ENCODE measurements around the gene PSG5. TPM values are rescaled to one million over a fixed set of nuclear protein-coding genes. Genes with fewer than 3 reads are reported as not detected.
"Not testable (repeated sequence)": the region's sequence is repeated elsewhere in the genome, so short reads cannot be mapped to it uniquely, and the experiment has no call there.

Gene PSG5
- total RNA-seq, 2 donors from 2014 or later, result not detected

DNA sequence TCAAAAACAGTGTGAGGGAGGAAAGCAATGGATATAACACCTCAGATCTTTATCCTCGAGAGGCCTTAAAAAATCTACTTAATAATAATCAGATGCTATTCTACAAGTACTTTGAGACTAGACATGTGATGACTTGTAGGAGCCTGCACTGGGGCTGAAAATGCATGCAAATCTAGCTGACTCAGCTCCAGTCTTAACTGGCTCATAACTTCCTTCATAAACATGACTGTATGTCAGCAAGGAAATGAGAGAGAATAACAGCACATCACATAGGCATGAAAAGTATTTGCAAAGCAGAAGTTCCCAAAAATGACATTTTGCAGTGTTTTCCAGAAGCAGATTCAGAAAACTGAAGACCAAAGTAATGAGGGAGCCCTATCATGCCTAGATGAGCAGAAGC lies 38.1 kb downstream of the PSG5 start:
- Mint-ChIP-seq H3K27me3 (peaks cover 23% of the 10 kb centered on the region), H3K9me3 (peaks cover 4% of the 10 kb centered on the region), H3K27ac (no peak overlapping the region), H3K36me3 (ENCODE audit: low read depth) (no peaks in the 10 kb centered on the region), H3K4me1 (no peaks in the 10 kb centered on the region), H3K4me3 (no peak overlapping the region)
- no peak for ATAC-seq (replicated peaks)

DNA sequence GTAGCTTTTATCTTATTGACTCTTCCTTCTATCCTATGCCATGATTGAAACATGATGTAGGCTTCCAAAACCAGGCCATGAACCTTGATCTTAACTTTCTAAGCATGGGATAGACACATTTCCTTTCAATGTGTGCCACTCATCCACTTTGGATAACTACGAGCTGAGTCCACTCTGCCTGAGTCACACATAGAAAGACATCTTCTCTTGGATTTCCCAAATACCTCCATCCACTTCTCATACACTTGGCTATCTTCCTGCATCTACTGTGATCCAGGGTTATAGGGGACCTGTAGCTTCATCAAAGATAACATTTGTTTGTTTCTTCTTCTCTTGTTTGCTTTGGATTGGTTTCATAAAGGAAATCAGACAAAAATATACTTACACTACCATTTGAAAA lies 44.6 kb downstream of the PSG5 start:
- not testable (repeated sequence) for H3K36me3 Mint-ChIP-seq (ENCODE audit: low read depth); ATAC-seq (replicated peaks); H3K4me1 Mint-ChIP-seq; H3K4me3 Mint-ChIP-seq; H3K27ac Mint-ChIP-seq
- peaks cover 12% of the 10 kb centered on the region for H3K9me3 Mint-ChIP-seq
- peaks cover 29% of the 10 kb centered on the region for H3K27me3 Mint-ChIP-seq

DNA sequence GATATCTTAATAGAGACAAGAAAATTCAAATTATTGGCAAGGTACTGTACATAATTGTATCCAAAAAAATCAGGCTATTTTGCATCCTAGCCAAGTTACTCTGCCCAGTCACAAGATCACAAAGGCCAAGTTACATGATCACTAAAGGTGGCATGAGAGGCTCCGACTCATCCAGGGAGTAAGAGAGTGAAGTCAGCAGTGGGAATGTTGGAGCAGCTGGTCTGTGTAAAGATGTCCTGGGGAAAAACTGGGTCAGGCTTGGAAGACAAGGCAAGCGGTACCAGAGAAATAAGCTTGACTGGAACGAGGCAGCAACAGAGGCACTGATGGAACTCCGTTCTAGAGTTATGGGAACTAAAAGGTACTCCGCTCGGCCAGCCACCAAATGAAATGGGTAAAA lies 53.6 kb downstream of the PSG5 start:
- Mint-ChIP-seq H3K4me3 (no peak overlapping the region), H3K27ac (no peak overlapping the region), H3K4me1 (no peaks in the 10 kb centered on the region), H3K9me3 (peaks cover 3% of the 10 kb centered on the region), H3K36me3 (ENCODE audit: low read depth) (no peaks in the 10 kb centered on the region), H3K27me3 (peaks cover 16% of the 10 kb centered on the region)
- ATAC-seq (replicated peaks), result no peak

DNA sequence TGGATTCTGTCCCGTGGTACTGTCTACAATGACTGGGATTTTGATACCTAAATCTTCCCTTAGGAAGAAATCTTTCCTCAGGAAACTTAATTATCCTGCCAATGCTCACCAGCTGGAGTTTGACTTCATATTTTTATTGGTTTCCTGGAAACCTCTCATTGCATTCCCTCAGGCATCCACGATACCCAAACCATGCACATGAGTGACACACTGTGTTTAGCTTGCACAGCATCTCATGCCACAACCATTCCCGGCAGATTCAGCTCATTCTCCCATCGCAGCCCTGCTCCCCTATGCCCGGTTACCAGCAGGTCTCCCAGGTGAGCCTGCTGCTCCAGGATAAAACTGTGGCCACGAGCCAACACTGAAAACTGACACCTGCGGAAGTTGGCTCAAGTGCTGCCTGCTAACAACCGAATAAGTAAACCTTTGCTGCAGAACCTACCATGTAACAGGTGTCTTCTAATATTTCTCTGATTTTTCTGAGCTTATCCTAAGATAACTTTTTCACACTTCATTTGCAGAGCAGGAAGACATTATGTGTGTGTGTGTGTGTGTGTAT lies 55.0 kb downstream of the PSG5 start:
- not testable (repeated sequence) for H3K4me3 Mint-ChIP-seq; H3K4me1 Mint-ChIP-seq; H3K36me3 Mint-ChIP-seq (ENCODE audit: low read depth); ATAC-seq (replicated peaks); H3K27ac Mint-ChIP-seq; H3K9me3 Mint-ChIP-seq
- peaks cover 16% of the 10 kb centered on the region for H3K27me3 Mint-ChIP-seq

GRCh38 chr19:43129197-43129596 lies 57.1 kb downstream of the PSG5 start:
- not testable (repeated sequence) for H3K27ac Mint-ChIP-seq; H3K9me3 Mint-ChIP-seq; H3K36me3 Mint-ChIP-seq (ENCODE audit: low read depth); ATAC-seq (replicated peaks); H3K4me3 Mint-ChIP-seq; H3K4me1 Mint-ChIP-seq
- peaks cover 13% of the 10 kb centered on the region for H3K27me3 Mint-ChIP-seq

DNA sequence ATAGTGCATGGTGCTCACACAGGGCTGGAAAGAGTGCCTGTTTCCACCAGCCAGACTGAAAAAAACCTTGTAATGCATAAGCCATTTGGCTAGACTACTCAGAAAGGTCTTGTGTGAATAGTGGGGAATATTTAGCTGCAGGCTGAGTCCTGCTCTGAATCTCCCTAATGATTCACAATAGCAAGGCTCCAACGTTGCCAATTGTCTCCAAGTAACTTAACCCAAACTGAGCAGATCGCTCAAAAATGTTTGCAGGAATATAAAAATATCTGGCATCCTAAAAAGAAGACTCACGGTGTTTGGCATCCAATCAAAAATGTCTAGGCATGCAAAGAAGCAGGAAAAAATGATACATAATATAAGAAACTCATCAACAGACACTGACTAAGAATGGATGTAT lies 59.0 kb downstream of the PSG5 start:
- H3K36me3 Mint-ChIP-seq (ENCODE audit: low read depth); H3K9me3 Mint-ChIP-seq; H3K27ac Mint-ChIP-seq; H3K4me3 Mint-ChIP-seq; ATAC-seq (replicated peaks); H3K4me1 Mint-ChIP-seq: not testable (repeated sequence)
- peaks cover 11% of the 10 kb centered on the region for H3K27me3 Mint-ChIP-seq

DNA sequence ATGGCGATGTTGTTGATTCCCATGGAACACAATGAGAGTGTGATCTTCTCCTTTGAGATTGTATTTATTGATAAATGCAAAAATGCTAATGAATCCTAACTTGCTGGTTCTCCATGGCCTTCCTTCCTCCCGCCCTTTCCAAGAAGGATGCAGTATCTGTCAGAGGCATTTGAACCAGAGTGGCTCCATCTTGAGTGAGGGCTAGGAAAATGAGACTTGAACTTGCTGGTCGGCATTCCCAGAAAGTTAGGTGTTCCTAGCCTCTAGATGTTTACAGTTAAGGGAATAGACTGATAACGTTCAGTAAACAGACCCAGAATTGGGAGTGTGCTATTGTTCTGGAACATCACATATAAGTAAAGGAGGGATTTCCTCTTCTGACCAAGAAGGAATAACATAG lies 59.6 kb downstream of the PSG5 start:
- no peaks in the 10 kb centered on the region for H3K4me1 Mint-ChIP-seq

DNA sequence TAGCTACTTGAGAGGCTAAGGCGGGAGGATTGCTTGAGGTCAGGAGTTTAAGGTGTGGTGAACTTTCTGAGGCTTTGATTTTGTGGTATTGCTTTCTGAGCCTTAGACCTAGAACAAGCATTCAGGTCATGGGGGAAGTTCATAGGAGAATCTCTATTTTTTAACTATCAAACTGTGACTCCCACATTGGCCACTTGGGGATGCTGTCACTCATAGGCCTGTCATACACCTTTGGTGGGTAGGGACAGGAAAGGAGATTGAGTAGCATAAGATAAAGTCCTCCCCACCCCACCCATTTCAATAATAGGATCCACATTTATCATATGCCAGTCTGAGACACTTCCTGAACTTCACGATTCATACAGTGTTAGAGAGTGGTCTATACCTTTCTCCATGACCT lies 62.0 kb downstream of the PSG5 start:
- no peak overlapping the region for H3K27ac Mint-ChIP-seq
- no peaks in the 10 kb centered on the region for H3K4me1 Mint-ChIP-seq
- no peaks in the 10 kb centered on the region for H3K36me3 Mint-ChIP-seq (ENCODE audit: low read depth)
- H3K4me3 Mint-ChIP-seq, result no peak overlapping the region
- peaks cover 8% of the 10 kb centered on the region for H3K27me3 Mint-ChIP-seq
- no peaks in the 10 kb centered on the region for H3K9me3 Mint-ChIP-seq
- no peak for ATAC-seq (replicated peaks)

More for the DNA sequence above, 59.6 kb downstream of the PSG5 start:
- Mint-ChIP-seq H3K9me3 (no peaks in the 10 kb centered on the region), H3K4me3 (no peak overlapping the region), H3K27me3 (peaks cover 13% of the 10 kb centered on the region), H3K36me3 (ENCODE audit: low read depth) (no peaks in the 10 kb centered on the region), H3K27ac (no peak overlapping the region)
- ATAC-seq (replicated peaks), result no peak

DNA sequence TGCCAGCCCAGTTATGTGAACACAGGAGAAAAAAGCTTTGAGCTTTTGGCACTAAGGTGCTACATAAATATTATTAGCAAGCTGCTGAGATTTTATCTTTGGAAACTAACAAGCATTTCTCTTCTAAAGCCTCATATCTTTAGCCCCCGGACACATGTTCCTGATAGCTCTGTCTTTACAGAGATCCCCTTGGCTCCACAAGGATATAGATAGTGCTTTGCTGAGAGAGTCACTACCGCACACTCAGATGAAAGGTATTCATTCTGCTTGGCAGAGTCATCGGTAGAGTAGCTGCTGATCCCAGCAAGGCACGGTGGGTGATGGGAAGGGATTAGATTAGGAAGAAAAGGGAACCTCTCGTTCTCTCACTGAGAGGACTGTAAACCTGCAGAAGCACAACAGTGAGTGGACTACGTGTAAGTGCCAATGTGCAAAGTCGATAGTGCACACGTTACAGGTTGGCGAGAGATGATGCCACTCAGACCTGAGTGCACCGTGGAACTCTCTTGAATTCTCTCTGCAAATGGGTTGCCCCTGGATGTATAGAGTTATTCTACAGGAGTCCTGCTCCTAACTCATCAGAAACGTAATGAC lies 65.8 kb downstream of the PSG5 start:
- H3K9me3 Mint-ChIP-seq; H3K36me3 Mint-ChIP-seq (ENCODE audit: low read depth); H3K27ac Mint-ChIP-seq; ATAC-seq (replicated peaks); H3K4me1 Mint-ChIP-seq; H3K4me3 Mint-ChIP-seq: not testable (repeated sequence)
- peaks cover 12% of the 10 kb centered on the region for H3K27me3 Mint-ChIP-seq

GRCh38 chr19:43119526-43119925 lies 66.8 kb downstream of the PSG5 start:
- not testable (repeated sequence) for H3K36me3 Mint-ChIP-seq (ENCODE audit: low read depth); H3K4me3 Mint-ChIP-seq; ATAC-seq (replicated peaks); H3K27ac Mint-ChIP-seq; H3K9me3 Mint-ChIP-seq; H3K4me1 Mint-ChIP-seq
- peaks cover 12% of the 10 kb centered on the region for H3K27me3 Mint-ChIP-seq

Other genes with a start within 250 kb of the PSG5 start
- not detected for gene PSG7, start 249.3 kb downstream of the PSG5 start, total RNA-seq
- under 1 TPM; 0.32 to 0.35 TPM for gene PSG11, start 160.1 kb downstream of the PSG5 start, total RNA-seq
- under 1 TPM in 1 of 2 donors, not detected in 1; 0.15 TPM for gene PSG2, start 103.8 kb downstream of the PSG5 start, total RNA-seq
- under 1 TPM in 1 of 2 donors, not detected in 1; 0.48 TPM for gene PSG4, start 19.1 kb upstream of the PSG5 start, total RNA-seq
- gene PSG9, start 83.0 kb upstream of the PSG5 start, total RNA-seq, result under 1 TPM in 1 of 2 donors, not detected in 1; 0.24 TPM
- not detected for gene CD177, start 167.2 kb upstream of the PSG5 start, total RNA-seq
- not detected for gene TEX101, start 228.4 kb upstream of the PSG5 start, total RNA-seq